ENCODE data around the gene RAD52.
"Not testable (repeated sequence)": the region's sequence is repeated elsewhere in the genome, so short reads cannot be mapped to it uniquely, and the experiment has no call there.

The RAD52 gene

GRCh38 chr12:966724-967123, 17.2 kb upstream of the RAD52 start:
- no peak for DNase-seq

- DNase-seq: no peak
These were observed 9.2 kb upstream of the RAD52 start for GRCh38 chr12:958588-959123.

GRCh38 chr12:955939-956338, 6.4 kb upstream of the RAD52 start:
- DNase-seq: no peak

- no peak for DNase-seq
These were observed 5.2 kb upstream of the RAD52 start for GRCh38 chr12:954741-955140.

DNA sequence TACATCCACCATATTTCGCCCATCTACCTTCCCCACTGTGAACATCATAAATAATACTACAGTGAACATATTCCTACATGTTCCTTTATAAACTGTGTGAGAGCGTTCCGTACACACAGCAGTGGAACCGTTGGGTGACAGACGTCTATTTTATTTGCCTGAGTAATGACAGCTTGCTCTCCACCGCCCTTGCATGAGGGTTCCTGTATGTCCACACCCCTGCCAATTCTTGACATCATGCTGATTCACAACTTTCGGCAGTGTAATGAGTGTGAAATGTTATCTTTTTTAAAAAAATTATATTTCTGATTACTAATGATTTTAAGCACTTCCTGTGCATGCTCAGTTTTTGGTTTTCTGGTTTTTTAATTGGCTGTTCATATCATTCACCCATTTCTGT, 4.3 kb upstream of the RAD52 start:
- DNase-seq: no peak

- no peak for DNase-seq
These were observed 1.7 kb upstream of the RAD52 start for GRCh38 chr12:951176-951575.

DNA sequence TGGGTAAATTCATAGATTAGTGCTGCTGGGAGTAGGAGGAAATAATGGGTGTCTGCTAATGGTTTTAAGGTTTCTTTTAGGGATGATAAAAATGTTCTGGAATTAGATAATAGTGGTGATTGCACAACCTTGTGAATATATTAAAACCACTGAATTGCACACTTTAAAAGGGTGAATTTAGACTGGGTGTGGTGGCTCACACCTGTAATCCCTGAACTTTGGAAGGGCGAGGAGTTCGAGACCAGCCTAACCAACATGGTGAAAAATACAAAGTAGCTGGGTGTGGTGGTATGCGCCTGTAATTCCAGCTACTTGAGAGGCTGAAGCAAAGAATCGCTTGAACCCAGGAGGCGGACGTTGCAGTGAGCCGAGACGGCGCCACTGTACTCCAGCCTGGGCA, 1.3 kb downstream of the RAD52 start:
- no peak for DNase-seq

GRCh38 chr12:946631-947030, 2.9 kb downstream of the RAD52 start:
- DNase-seq: no peak

DNA sequence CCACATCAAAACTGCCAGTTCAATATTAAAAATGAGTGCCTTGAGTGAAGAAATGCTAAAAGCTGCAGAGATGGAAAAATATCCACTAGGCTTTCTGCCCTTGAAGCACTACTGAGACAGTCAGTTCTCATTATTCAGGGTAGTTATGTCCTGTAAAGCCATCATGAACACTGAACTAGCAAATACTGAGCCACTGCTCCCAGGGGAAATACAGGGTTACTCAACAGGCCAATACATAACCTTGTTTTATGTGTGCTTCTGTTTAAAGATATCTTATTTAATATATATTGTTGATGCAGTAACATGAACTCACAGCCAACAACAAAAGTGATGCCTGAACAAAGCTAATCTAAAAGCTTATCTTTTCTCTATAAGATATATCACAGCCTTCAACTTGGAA, 3.3 kb downstream of the RAD52 start:
- no peak for DNase-seq

- no peak for DNase-seq
These were observed 5.3 kb downstream of the RAD52 start for GRCh38 chr12:944211-944610.

- DNase-seq: no peak
These were observed 6.4 kb downstream of the RAD52 start for GRCh38 chr12:943051-943450.

GRCh38 chr12:938810-939209, 10.7 kb downstream of the RAD52 start:
- no peak for DNase-seq

- no peak for DNase-seq
These were observed 12.8 kb downstream of the RAD52 start for GRCh38 chr12:936377-937345.

DNA sequence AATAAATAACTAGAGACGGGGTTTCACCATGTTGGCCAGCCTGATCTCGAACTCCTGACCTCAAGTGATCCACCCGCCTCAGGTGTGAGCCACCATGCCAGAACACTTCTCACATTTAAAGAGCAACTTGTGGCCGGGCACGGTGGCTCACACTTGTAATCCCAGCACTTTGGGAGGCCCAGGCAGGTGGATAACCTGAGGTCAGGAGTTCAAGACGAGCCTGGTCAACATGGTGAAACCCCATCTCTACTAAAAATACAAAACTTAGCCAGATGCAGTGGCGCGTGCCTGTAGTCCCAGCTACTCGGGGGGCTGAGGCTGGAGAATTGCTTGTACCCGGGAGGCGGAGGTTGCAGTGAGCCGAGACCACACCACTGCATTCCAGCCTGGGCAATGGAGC, 13.6 kb downstream of the RAD52 start:
- not testable (repeated sequence) for DNase-seq

DNA sequence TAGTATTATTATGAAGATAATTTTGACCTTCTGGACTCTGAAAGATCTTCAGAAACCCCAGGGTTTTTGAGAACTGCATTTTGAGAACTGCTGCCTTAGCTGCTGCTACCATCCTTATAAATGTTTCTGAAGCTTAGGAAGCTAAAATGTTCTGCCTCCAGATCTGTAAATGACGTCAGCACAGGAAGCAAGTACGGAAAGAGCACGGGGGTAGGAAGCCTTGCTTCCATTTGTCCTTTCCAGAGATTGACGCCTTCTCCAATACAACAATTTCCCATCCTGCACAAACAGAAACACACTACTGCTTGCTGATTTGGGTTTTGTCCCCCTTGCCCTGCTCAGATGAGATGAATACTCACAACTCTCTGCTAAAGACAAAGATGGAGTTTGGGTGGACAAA, 17.9 kb downstream of the RAD52 start:
- no peak for DNase-seq

- no peak for DNase-seq
These were observed 18.4 kb downstream of the RAD52 start for GRCh38 chr12:931060-931459.

DNA sequence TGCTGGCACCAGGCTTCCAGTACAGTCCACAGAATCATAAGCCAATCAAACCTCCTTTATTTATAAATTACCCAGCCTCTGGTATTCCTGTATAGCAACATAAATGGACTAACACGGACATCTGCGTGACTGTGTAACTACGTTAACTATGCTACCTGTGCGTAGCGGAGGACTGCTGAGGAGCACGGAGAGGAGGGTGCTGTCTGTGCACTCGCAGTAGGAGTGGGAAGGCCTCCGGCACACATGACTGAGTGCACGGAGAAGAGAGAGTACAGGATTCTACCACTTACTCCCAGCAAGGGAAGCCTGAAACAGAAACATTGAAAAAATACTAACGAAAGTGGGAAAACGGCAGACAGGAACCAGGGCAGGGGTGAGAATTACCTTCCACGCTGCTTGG, 22.9 kb downstream of the RAD52 start:
- DNase-seq: no peak

DNA sequence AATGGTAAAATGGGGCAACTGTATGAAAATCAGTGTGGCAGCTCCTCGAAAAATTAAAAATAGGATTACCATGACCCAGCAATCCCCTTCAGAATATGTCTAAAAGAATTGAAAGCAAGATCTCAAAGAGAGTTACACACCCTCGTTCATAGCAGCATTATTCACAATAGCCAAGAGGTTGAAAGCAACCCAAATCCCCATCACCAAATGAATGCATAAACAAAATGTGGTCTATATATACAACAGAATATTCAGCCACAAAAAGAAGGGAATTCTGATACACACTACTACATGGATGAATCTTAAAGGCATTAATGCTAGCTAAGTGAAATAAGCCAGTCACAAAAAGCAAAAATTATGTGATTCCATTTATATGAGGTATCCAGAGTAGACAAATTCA, 27.2 kb downstream of the RAD52 start:
- no peak for DNase-seq

GRCh38 chr12:920676-921075, 28.8 kb downstream of the RAD52 start:
- DNase-seq: no peak

GRCh38 chr12:916712-917445, 32.6 kb downstream of the RAD52 start:
- no peak for DNase-seq

DNA sequence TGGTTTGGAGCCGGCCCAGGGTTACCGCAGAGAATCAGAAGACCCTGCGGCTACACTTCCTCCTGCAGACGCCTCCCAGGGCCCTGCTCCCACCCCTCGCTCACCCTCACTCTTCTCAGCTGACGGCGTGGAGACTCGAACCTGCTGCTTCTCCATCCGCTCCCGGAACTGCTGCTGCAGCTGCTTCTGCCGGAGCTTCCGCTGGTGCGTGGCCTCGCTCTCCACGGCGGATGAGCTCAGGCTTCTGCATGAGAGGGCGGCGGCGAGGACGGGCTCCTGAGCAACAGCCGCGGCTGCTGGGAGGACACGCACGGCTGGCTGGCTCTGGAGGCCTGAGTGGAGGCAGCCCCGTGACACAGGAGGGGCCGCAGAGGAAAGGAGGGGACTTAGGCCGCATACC, 33.3 kb downstream of the RAD52 start:
- no peak for DNase-seq

DNA sequence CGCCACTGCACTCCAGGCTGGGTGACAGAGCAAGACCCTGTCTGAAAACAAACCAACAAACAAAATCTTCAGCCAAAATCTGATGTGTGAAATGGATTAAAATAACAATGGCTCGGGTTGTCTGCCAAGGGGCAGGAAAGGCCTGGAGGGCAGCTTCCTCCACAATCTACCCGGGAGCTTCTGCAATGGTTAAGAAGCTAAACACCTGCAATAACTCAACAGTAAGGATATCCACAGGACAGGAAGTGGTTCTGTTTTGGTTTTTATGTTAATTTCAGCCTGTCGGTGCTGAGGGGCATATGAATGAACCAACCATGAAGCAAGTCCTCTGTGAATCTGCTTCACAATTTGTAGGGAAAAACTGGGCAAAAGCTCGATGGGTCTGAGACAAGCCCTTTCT, 34.4 kb downstream of the RAD52 start:
- no peak for DNase-seq

DNA sequence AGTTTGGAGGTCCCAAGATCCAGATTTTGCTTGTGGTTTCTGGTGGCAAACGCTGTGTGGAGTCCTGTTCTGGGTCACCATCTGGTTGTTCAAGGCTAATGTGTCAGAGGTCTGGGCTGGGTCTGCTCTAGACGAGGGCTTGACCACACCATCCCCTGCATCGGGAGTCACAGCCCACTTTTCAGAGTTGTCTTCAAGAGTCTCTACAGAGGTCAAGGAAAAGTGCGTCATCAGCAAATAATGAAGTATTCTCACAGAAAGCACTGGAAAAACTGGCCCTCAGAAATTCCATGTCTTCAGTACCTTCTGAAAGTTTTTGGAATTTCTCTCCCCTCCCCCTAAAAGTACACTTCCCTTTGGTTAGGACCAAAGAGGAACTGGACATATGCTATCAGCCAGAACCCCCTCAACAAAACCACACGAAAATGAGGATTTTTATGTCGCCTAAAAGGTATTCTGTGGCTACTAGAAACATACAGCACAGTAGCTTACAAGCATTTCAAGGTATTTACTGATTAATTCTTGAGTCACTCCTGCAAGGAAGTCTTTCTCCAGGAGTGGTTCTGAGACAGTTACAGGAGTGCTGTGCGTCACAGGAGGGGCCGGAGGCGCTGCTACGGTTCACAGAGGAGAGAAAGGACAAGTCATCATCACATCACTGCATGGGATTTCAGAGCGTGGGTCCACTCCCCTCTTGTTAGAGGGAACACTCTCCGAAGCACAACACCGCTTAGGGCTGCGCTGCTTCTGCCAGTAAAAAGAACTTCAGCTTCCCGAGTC, 35.4 kb downstream of the RAD52 start:
- no peak for DNase-seq

Data from bone marrow (tissue), 2 donors.